Activated CD8-positive, alpha-beta T cell treated with anti-CD3 and anti-CD28 coated beads for 36 hours (primary cell): ENCODE measurements around the gene GNB4. TPM values are rescaled to one million over a fixed set of nuclear protein-coding genes. Genes with fewer than 3 reads are reported as not detected.

Experiments
- ATAC-seq: fragments of 200-7000 bp; cut with Tn5 transposase; one replicate; pipeline ENCODE4 v1.10.0; 2021; ENCODE audit warnings: mild to moderate bottlenecking, moderate library complexity
- CTCF ChIA-PET: fragments of 350-600 bp; sonication (Branson Sonifier 250); formaldehyde crosslinking; loops from one replicate; lab custom pipeline; 2021; ENCODE audit warnings: antibody characterized with exemption; lab: Charles Lee
- POLR2A ChIA-PET: fragments of 350-600 bp; sonication (Branson Sonifier 250); formaldehyde crosslinking; loops from one replicate; lab custom pipeline; 2021; ENCODE audit warnings: antibody characterized with exemption; lab: Charles Lee
- DNase-seq: peaks from one replicate; pipeline ENCODE4 v3.0.0-alpha.2; 2020
- H3K27ac Mint-ChIP-seq: one replicate; pipeline ENCODE4 v1.8.0; 2021; ENCODE audit warnings: mild to moderate bottlenecking, mixed read lengths
- H3K27me3 Mint-ChIP-seq: one replicate; pipeline ENCODE4 v1.8.0; 2021; ENCODE audit warnings: mixed read lengths
- H3K36me3 Mint-ChIP-seq: one replicate; pipeline ENCODE4 v1.8.0; 2021; ENCODE audit warnings: low read depth, mixed read lengths
- H3K4me1 Mint-ChIP-seq: one replicate; pipeline ENCODE4 v1.8.0; 2021; ENCODE audit warnings: low read depth, mixed read lengths
- H3K4me3 Mint-ChIP-seq: one replicate; pipeline ENCODE4 v1.8.0; 2021; ENCODE audit warnings: mild to moderate bottlenecking, moderate library complexity, mixed read lengths
- H3K9me3 Mint-ChIP-seq: one replicate; pipeline ENCODE4 v1.8.0; 2021; ENCODE audit warnings: mixed read lengths
- intact Hi-C: fragments of 100-400 bp; cut with micrococcal nuclease; formaldehyde crosslinking; loops from one replicate; pipeline ENCODE4 v1.10.0; 2022
- total RNA-seq, 2 experiments: library from RNA; stranded (reverse); gene quantifications; one replicate each; pipeline ENCODE4 v1.2.3, GENCODE V29; 2021
- TF ChIP-seq, protein P1 (sequence below): fragments of 200-600 bp; IDR thresholded peaks from one replicate; pipeline ENCODE4 v1.8.0; 2022; ENCODE audit warnings: antibody characterized with exemption, mild to moderate bottlenecking

Gene GNB4
- total RNA-seq, 2 experiments from 2014 or later, result 1.1 to 1.3 TPM

DNA sequence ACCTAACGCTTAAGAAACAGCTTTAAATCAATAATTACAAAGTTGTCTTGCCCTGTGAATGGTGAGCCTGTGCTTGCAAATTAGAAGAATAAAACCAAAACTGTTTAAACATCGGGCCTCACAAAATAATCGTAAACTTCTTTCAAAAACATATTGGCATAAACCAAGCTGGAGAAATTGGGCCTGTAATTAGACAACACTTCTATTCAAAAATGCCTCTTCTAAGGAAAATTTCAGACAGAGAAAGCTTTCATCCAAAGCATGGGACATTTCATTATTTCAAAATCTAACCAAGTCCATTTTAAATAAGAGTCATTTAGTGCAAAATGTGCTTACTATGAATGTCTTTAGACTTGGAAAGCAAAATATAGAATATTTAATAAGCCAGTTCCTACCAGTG, 35.5 kb upstream of the GNB4 start:
- ChIA-PET CTCF (no interaction called here), POLR2A (interaction anchor here (1.2 kb wide), 1 partner anchor 18 kb away, joined by 4 read pairs; no protein-coding TSS in a partner anchor)
- intact Hi-C loops, result no loop called here
- no peak for DNase-seq
- TF ChIP-seq, protein P1, sequence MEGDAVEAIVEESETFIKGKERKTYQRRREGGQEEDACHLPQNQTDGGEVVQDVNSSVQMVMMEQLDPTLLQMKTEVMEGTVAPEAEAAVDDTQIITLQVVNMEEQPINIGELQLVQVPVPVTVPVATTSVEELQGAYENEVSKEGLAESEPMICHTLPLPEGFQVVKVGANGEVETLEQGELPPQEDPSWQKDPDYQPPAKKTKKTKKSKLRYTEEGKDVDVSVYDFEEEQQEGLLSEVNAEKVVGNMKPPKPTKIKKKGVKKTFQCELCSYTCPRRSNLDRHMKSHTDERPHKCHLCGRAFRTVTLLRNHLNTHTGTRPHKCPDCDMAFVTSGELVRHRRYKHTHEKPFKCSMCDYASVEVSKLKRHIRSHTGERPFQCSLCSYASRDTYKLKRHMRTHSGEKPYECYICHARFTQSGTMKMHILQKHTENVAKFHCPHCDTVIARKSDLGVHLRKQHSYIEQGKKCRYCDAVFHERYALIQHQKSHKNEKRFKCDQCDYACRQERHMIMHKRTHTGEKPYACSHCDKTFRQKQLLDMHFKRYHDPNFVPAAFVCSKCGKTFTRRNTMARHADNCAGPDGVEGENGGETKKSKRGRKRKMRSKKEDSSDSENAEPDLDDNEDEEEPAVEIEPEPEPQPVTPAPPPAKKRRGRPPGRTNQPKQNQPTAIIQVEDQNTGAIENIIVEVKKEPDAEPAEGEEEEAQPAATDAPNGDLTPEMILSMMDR, result no peak
- no peak overlapping the region for H3K27ac Mint-ChIP-seq
- no peak for ATAC-seq
- H3K9me3 Mint-ChIP-seq, result peaks cover 7% of the 10 kb centered on the region
- H3K36me3 Mint-ChIP-seq, result no peaks in the 10 kb centered on the region
- no peak overlapping the region for H3K4me3 Mint-ChIP-seq
- H3K4me1 Mint-ChIP-seq, result no peaks in the 10 kb centered on the region
- H3K27me3 Mint-ChIP-seq, result peaks cover 1% of the 10 kb centered on the region

DNA sequence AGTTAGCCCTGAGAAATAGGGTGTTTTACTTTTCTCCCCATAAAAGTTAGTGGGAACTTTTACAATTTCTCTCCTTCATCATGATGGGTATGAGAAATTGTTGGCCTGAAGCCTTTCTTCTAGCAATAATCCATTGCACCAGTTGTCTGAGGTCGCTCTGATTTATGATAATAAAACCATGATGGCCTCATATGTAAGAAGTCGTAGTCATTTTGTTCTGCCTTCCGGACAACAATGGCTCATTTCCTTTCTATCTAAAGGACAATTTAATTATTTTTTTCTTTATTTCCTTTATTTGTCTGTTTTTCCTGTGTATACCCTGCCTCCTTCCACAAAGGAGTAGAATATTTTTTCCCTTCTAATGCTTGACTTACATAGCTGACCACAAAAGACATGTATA, 31.6 kb upstream of the GNB4 start:
- ATAC-seq (no peak), DNase-seq (no peak)
- TF ChIP-seq, protein P1, result no peak
- Mint-ChIP-seq H3K4me3 (no peak overlapping the region), H3K27ac (no peak overlapping the region), H3K36me3 (no peaks in the 10 kb centered on the region), H3K4me1 (no peaks in the 10 kb centered on the region), H3K9me3 (no peaks in the 10 kb centered on the region), H3K27me3 (peaks cover 1% of the 10 kb centered on the region)
- CTCF ChIA-PET, result no interaction called here
- intact Hi-C loops, result no loop called here
- POLR2A ChIA-PET, result no interaction called here

DNA sequence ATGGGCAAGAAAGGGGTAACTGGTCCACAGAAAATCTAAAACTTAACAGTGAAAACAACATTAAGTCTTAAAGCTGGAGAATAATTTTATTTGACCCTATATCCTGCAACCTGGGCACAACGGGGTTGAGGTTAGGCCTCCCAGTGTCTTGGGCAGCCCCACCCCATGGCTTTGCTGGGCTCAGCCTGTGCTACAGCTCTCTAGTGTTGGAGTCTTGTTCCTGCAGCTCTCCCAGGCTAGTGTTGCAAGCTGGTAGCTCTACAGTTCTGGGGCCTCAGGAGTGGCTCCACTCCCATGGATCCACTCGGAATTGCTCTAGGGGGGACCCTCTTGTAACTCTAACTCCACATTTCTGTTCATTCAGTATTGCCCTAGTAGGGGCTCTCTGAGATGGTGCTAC, 24.9 kb upstream of the GNB4 start:
- intact Hi-C loops, result no loop called here
- TF ChIP-seq, protein P1, result no peak
- ChIA-PET CTCF (no interaction called here), POLR2A (interaction anchor here (0.6 kb wide), 1 partner anchor 541 kb away, joined by 3 read pairs; no protein-coding TSS in a partner anchor)
- Mint-ChIP-seq H3K4me3 (no peak overlapping the region), H3K27ac (no peak overlapping the region), H3K4me1 (no peaks in the 10 kb centered on the region), H3K9me3 (no peaks in the 10 kb centered on the region), H3K36me3 (no peaks in the 10 kb centered on the region), H3K27me3 (peaks cover 5% of the 10 kb centered on the region)
- no peak for ATAC-seq
- DNase-seq, result no peak

DNA sequence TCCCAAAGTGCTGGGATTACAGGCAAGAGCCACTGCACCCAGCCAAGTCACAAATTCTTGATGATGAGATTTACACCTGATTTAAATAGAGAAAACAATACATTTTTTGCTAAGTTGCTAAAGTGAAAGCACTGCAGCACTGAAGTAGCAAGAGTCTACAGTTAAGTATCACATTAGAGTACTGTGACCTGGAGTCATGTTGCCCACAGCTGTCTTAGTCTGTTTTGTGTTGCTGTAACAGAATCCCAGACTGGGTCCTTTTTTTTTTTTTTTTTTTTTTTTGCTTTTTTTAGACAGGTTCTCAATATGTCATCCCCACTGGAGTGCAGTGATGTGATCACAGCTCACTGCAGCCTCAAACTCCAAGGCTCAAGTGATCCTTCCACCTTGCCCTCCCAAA, 23.2 kb upstream of the GNB4 start:
- Mint-ChIP-seq H3K4me1 (no peaks in the 10 kb centered on the region), H3K27me3 (peaks cover 5% of the 10 kb centered on the region), H3K4me3 (no peak overlapping the region), H3K9me3 (no peaks in the 10 kb centered on the region), H3K27ac (no peak overlapping the region), H3K36me3 (no peaks in the 10 kb centered on the region)
- POLR2A ChIA-PET, result interaction anchor here (0.5 kb wide), 1 partner anchor 11 kb away, joined by 4 read pairs; no protein-coding TSS in a partner anchor
- intact Hi-C loops, result no loop called here
- TF ChIP-seq, protein P1, result no peak
- ATAC-seq, result no peak
- no peak for DNase-seq
- CTCF ChIA-PET, result no interaction called here

DNA sequence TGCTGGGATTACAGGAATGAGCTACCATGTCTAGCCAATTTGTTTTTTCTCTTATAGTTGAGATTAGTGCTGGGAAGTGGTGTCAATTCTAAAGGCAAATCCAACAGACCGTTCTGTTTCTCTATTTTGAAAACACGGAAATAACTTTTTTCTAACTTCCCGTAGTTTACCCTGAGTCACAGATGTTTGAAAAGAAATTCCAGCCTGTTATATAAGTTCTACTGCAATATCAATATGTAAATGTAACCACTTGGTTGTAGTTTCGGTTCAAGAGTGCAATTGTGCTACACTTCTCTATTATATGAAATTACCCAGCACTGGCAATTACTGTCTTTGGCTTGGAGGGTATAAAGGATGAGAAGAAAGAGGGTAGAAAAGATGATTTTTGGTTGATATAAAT, 22.3 kb upstream of the GNB4 start:
- intact Hi-C loops, result no loop called here
- no peak for DNase-seq
- Mint-ChIP-seq H3K27ac (no peak overlapping the region), H3K36me3 (no peaks in the 10 kb centered on the region), H3K4me1 (no peaks in the 10 kb centered on the region), H3K9me3 (no peaks in the 10 kb centered on the region), H3K4me3 (no peak overlapping the region), H3K27me3 (peaks cover 5% of the 10 kb centered on the region)
- ATAC-seq, result no peak
- TF ChIP-seq, protein P1, result no peak
- ChIA-PET POLR2A (no interaction called here), CTCF (no interaction called here)
